NOMO-1 treated with dmso at 0.1 percent for 144 hours (cell line): ENCODE measurements around the gene DFFB.
A peak's percentile ranks its signal among the peaks of the same experiment; 100 is the strongest.

Experiments used
- DNase-seq: peaks from one replicate; lab custom pipeline; 2025; ENCODE audit not compliant: unreplicated experiment; lab: John Stamatoyannopoulos, UW

The DFFB gene

GRCh38 chr1:3871451-3871805, 14.2 kb downstream of the DFFB start:
- no peak for DNase-seq

GRCh38 chr1:3872546-3872945, 15.3 kb downstream of the DFFB start:
- DNase-seq: no peak

- DNase-seq: no peak
These were observed 17.5 kb downstream of the DFFB start for GRCh38 chr1:3874736-3875135.

GRCh38 chr1:3876716-3877115, 19.4 kb downstream of the DFFB start:
- DNase-seq: no peak

- DNase-seq: no peak
These were observed 21.8 kb downstream of the DFFB start for GRCh38 chr1:3879099-3879498.

GRCh38 chr1:3879787-3880428, 22.6 kb downstream of the DFFB start:
- no peak for DNase-seq

GRCh38 chr1:3880429-3881192, 23.3 kb downstream of the DFFB start:
- DNase-seq: no peak

GRCh38 chr1:3881193-3881480, 23.9 kb downstream of the DFFB start:
- no peak for DNase-seq

GRCh38 chr1:3883194-3883925, 26.1 kb downstream of the DFFB start:
- no peak for DNase-seq

- DNase-seq: no peak
These were observed 27.7 kb downstream of the DFFB start for GRCh38 chr1:3884966-3885365.

GRCh38 chr1:3885611-3886010, 28.3 kb downstream of the DFFB start:
- DNase-seq: no peak

GRCh38 chr1:3886106-3886670, 28.9 kb downstream of the DFFB start:
- no peak for DNase-seq

GRCh38 chr1:3886691-3887090, 29.4 kb downstream of the DFFB start:
- DNase-seq: no peak

GRCh38 chr1:3888301-3888700, 31.0 kb downstream of the DFFB start:
- no peak for DNase-seq

GRCh38 chr1:3889936-3890335, 32.7 kb downstream of the DFFB start:
- DNase-seq: no peak

GRCh38 chr1:3890389-3891328, 33.4 kb downstream of the DFFB start:
- DNase-seq: peak; percentile 36

- no peak for DNase-seq
These were observed 34.1 kb downstream of the DFFB start for GRCh38 chr1:3891329-3891865.

- no peak for DNase-seq
These were observed 35.5 kb downstream of the DFFB start for GRCh38 chr1:3892748-3893147.

- no peak for DNase-seq
These were observed 35.9 kb downstream of the DFFB start for GRCh38 chr1:3893190-3893589.

- no peak for DNase-seq
These were observed 37.5 kb downstream of the DFFB start for GRCh38 chr1:3894626-3895278.
